ENCODE measurements around the gene HPGD.

The HPGD gene

GRCh38 chr4:174553828-174554227 lies 31.5 kb upstream of the HPGD start:
- TF ChIP-seq EP300 (IDR thresholded peaks at IDR 0.05; ENCODE audit: borderline replicate concordance) (no peak), MAX (IDR thresholded peaks at IDR 0.05) (no peak), CREB1 (IDR thresholded peaks at IDR 0.05; ENCODE audit: low read depth) (no peak), TEAD4 (IDR thresholded peaks at IDR 0.05) (no peak), RAD21 (IDR thresholded peaks at IDR 0.05; ENCODE audit: low read depth) (no peak)

GRCh38 chr4:174553031-174553430 lies 30.7 kb upstream of the HPGD start:
- TF ChIP-seq MAX (IDR thresholded peaks at IDR 0.05) (no peak), USF1 (IDR thresholded peaks at IDR 0.05) (no peak)

GRCh38 chr4:174550541-174550940 lies 28.3 kb upstream of the HPGD start:
- TF ChIP-seq CREB1 (IDR thresholded peaks at IDR 0.05; ENCODE audit: low read depth), result no peak
- no peak for TF ChIP-seq EP300 (IDR thresholded peaks at IDR 0.05; ENCODE audit: borderline replicate concordance)
- no peak for TF ChIP-seq REST (IDR thresholded peaks at IDR 0.05; ENCODE audit: low read depth)
- no peak for TF ChIP-seq ZBTB7A (IDR thresholded peaks at IDR 0.05; ENCODE audit: low read depth)
- no peak for TF ChIP-seq TAF1 (IDR thresholded peaks at IDR 0.05; ENCODE audit: low read depth)
- TF ChIP-seq YY1 (IDR thresholded peaks at IDR 0.05; ENCODE audit: low read depth), result no peak
- no peak for TF ChIP-seq NFIC (IDR thresholded peaks at IDR 0.05)
- TF ChIP-seq TCF12 (IDR thresholded peaks at IDR 0.05; ENCODE audit: low read depth), result no peak
- no peak for TF ChIP-seq CEBPB (IDR thresholded peaks at IDR 0.05)
- TF ChIP-seq MAX (IDR thresholded peaks at IDR 0.05), result no peak
- TF ChIP-seq USF1 (IDR thresholded peaks at IDR 0.05), result no peak
- TF ChIP-seq EGR1 (IDR thresholded peaks at IDR 0.05), result no peak
- TF ChIP-seq TEAD4 (IDR thresholded peaks at IDR 0.05), result no peak
- TF ChIP-seq FOXM1 (IDR thresholded peaks at IDR 0.05; ENCODE audit: borderline replicate concordance, low read depth), result no peak
- TF ChIP-seq RAD21 (IDR thresholded peaks at IDR 0.05; ENCODE audit: low read depth), result no peak

- TF ChIP-seq RAD21 (IDR thresholded peaks at IDR 0.05; ENCODE audit: low read depth) (no peak), ZBTB7A (IDR thresholded peaks at IDR 0.05; ENCODE audit: low read depth) (no peak), YY1 (IDR thresholded peaks at IDR 0.05; ENCODE audit: low read depth) (no peak), REST (IDR thresholded peaks at IDR 0.05; ENCODE audit: low read depth) (no peak), FOXM1 (IDR thresholded peaks at IDR 0.05; ENCODE audit: borderline replicate concordance, low read depth) (no peak), CREB1 (IDR thresholded peaks at IDR 0.05; ENCODE audit: low read depth) (no peak), NFIC (IDR thresholded peaks at IDR 0.05) (no peak), EP300 (IDR thresholded peaks at IDR 0.05; ENCODE audit: borderline replicate concordance) (no peak), MAX (IDR thresholded peaks at IDR 0.05) (no peak), CEBPB (IDR thresholded peaks at IDR 0.05) (no peak), TEAD4 (IDR thresholded peaks at IDR 0.05) (no peak)
These were observed 27.4 kb upstream of the HPGD start for GRCh38 chr4:174549721-174550120.

- TF ChIP-seq REST (IDR thresholded peaks at IDR 0.05; ENCODE audit: low read depth), result no peak
These were observed 23.0 kb upstream of the HPGD start for GRCh38 chr4:174545268-174545667.
